Hematopoietic multipotent progenitor cell (in vitro differentiated cells): Measurements from ENCODE around the gene ZBP1. TPM values are rescaled to one million over a fixed set of nuclear protein-coding genes. Genes with fewer than 3 reads are reported as not detected.

Source experiments
- DNase-seq, 3 donors: peaks; one replicate each; pipeline ENCODE4 v3.0.0-alpha.2; 2011 to 2015; ENCODE audit warnings: low read depth in 2 of 3, low spot score in 2 of 3
- total RNA-seq: library from RNA; depleted of rRNA; stranded (reverse); fragments of >200 nt; gene quantifications from one replicate; pipeline ENCODE4 v1.2.3, GENCODE V29; 2012

Gene ZBP1
- total RNA-seq, 1 donor, result 0.54 TPM

- DNase-seq, result no peak
Observed at GRCh38 chr20:57603120-57603519, 17.1 kb downstream of the ZBP1 start.

GRCh38 chr20:57601737-57602136, 18.5 kb downstream of the ZBP1 start:
- no peak for DNase-seq

GRCh38 chr20:57601211-57601570, 19.0 kb downstream of the ZBP1 start:
- no peak for DNase-seq

- no peak for DNase-seq
Observed at GRCh38 chr20:57600320-57601210, 19.7 kb downstream of the ZBP1 start.

DNA sequence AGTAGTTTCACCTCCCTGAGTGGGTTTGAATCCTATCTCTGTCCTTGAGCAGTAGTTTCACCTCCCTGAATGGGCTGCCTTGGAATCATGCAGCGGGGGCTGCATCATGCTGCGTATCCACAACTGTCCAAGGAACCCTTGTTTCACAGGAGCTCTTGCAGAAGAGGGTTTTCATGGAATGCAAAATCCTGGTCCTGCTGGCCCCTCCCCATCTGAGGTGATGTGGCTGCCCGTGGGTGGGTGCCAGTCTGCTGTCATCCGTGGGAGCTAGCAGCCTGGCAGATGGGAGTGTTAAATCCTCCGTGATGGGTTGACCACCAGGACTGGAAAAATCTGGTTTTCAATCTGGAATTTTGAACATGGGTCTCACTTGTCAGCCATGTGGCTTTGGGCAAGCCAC, 21.7 kb downstream of the ZBP1 start:
- no peak for DNase-seq

DNA sequence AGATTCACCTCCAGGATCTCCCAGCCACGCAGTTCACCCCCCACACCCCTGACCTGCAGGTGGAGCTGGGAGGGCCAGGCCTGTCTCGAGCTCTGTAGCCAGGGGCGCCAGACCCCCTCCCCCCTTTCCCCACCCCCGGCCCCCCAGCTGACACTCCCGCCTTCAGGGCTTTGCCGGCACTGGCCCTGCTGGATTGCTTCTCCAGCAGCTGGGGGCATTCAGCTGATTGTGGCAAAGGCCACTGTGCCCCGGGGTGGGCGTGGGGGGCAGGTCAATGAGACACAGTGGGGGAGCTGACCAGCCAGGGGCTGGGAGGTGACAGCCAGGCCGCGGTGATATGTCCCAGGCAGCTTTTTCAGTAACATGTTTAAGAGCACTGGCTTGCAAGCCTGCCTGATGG, 22.2 kb downstream of the ZBP1 start:
- no peak for DNase-seq

DNA sequence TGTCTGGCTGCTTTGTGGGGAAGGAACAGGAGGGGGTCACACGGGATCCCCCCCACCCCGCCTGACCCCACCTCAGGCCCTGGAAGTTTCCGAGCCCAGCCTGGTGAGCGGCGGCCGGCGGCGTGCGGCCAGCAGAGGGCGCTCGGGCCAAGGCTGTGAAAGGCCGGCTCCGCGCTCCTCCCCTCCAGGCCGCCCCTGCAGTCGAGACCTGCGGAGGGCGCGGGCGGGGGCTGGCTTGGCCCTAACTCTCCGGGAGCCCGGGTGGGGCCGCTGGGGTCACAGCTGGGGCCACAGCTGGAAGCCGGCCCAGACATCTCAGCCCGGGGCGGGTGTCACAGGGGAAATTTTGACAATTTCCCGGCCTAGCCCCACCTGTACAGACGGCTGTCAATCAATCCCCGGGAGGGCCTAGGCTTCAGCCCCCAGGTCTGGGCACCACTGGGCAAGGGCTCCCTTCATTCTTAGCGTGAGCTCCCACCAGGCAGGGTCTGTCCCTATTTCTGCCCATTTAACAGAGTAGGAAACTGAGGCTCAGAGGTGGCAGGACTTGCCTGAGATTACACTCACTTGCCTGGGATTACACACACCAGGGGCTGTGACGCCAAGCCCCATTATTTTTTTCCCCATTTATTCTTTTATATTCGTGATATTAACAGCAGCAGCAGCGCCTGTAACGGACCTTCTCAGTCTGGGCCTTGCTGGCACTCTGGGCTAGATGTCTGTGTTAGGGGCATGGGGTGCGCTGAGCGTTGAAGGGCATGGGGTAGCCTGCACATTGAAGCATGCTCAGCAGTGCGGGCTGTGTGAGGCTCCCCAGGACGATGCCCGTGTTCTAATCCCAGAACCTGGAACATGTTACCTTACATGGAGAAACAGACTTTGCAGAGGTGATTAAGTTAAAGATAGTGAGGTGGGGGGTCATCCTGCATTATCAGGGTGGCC, 23.0 kb downstream of the ZBP1 start:
- DNase-seq, result peak; percentile 62 to 71 (median 63)

DNA sequence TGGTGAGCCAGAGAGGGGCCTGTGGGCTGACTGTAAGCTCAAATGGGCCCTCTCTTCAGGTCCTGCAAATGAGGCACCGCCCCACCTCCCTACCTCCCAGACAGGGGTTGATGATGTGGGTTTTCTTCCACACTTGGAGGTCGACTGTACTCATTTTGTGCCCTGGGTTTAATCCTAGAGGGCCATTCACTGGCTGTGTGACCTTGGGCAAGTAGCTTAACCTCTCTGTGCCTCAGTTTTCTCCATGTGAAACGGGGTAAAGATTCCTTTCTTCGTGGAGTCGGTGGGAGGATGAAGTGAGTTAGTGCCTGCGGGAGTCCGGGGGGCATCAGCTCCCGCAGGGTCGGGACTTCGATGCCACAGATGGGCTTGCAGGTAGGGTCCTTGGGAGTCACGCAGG, 23.9 kb downstream of the ZBP1 start:
- DNase-seq, result no peak

DNA sequence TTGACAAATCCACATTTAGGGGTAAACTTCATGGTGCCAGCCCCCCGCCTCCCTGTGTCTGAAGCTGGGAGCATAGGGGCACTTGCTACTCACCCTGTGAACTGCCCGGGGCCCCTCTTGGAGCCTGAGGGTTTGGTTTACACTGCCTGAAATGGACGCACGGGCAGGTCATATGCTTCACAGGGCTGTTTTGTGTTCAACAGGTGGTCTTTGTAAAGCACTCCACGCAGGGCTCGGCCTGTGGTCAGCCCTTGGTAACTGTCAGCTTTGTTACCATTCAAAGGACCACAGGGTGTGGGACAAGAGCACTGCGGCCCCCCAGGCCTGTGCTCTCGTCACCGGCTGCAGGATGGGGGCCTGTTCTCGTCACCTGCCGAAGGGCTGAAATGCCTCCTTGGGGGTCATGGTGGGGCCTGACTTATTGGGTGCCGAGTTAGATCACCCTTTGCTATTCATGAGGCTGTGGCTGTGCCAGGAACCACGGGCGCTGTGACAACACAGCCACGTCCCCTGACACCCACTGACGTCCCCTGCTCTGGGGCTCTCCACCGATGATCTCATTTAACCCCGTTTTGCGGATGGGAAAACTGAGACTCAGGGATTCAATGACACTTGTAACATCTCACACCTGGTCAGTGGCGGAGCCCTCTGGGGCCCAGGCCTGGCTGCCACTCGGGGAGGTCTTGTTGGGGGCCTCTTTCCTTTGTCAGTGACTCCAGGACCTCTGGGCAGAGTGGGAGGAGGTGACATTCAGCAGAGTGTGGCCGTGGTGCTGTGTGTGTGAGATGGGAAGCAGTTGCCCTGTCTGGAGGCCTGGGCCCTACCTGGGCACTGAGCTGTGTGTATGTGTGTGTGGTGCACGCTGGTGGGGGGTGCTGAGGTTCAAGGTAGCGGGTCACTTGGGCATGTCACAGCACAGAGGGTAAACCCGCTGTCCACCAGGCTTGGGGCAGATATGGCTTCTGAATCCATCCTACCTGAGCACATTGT, 24.9 kb downstream of the ZBP1 start:
- DNase-seq, result no peak

DNA sequence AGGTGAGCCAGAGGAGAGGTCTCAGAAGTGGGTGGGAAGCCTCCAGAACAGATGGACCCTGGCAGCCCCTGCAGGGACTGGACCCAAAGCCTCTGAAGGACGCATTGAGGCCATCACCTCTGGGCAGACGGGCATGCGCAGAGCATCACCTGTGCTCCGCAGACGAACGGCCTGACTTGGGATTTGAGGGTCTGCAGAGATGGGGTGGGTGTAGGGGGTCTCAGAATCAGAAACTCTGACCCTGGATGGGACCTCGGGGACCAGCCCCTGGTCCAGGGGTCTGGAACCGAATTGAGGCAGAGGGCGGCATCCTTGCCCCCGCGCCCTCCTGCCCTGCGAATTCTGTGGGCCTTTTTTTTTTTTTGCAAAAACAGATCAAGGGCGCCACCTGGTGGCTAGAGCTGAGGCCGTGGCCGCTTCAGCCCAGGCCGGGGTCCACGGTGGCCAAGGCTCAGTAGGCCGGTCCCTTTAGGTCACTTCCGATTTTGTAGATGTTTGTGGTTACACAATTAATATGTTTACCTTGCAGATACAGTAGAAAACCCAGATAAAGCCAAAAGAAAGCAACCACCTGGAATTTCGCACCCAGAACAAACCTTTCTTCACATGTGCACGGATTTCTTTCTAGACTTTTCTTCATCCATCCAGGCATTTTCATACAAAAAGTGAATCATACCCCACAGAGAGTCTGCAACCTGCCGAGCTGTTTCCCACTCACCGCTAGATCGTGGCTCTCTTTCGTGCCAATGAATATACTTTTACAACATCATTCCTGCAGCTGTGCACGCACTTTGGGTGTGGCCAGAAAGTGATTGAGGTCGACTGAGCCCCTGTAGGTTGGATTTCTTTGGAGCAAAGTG, 25.9 kb downstream of the ZBP1 start:
- peak in 2 of 3 donors; percentile 40 to 42 for DNase-seq

DNA sequence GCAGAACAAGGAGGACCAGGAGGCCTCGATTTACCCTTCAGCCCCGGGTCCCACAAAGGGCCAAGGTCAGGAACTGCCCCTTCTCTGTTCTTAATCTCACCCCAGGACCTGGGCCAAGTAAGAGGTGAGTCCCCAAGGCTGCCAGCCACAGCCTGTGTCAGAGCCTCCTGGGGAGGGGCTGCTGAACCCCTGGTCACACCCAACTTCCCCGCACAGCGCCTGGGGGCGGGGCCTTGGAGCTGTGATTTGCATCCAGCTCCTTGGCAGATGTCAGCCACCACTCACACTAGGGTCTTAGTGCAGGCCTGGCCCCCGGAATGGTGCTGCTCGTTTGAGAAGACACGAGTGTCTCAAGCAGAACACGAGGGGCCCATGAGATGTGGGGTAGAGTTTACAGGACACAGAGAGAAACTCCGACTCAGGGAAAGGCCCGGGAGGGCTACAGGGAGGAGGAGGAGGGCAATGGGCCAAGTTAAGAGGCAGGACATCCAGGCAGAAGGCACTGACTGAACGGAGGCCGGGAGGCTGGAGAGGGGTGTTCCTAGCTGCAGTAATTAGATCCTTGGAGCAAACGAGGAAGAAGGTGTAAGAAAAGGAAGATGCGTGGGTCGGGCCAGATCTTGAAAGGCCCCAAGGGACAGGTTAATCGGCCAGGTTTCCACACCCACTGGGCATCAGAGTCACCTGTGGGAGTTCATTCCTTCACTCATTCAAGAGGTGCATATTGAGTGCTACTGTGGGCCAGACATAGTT, 26.9 kb downstream of the ZBP1 start:
- no peak for DNase-seq

DNA sequence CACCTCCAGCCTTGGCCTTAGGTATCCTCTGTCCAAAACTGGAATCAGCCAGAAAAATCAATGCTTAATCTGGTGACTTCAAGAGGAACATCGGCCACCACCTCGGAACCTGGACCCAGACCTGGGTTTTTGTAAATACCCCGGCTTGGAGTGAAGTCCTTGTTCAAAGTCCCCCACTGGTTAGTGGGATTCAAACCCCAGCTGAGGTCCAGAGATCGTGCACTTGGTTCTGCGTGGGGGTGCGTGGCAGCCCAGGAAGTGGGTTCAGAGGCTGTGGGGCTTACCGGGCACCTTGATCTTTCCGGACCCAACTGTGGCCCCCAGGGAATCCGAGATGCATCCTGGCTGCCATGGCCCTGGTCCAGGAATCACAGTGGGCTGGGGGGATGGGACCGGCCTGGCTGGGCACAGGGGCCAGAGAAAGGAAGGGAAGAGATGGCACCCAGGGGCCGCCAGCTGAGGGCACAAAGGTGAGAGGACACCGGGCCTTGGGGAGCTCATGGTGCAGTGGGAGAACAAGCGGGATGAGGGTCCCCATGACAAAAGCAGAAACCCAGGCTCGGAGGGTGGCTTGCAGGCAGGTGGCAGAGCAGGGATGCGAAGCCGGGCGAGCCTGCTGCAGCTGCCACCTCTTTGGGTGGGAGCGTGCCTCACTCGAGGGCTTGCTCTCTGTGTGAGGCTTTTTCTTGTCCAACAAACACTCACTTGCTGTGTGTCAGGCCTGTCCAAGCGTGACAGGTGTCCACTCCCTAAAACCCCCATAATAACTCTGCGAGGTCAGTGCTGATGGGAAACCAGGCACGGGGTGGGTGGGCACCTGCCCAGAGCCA, 27.7 kb downstream of the ZBP1 start:
- no peak for DNase-seq

DNA sequence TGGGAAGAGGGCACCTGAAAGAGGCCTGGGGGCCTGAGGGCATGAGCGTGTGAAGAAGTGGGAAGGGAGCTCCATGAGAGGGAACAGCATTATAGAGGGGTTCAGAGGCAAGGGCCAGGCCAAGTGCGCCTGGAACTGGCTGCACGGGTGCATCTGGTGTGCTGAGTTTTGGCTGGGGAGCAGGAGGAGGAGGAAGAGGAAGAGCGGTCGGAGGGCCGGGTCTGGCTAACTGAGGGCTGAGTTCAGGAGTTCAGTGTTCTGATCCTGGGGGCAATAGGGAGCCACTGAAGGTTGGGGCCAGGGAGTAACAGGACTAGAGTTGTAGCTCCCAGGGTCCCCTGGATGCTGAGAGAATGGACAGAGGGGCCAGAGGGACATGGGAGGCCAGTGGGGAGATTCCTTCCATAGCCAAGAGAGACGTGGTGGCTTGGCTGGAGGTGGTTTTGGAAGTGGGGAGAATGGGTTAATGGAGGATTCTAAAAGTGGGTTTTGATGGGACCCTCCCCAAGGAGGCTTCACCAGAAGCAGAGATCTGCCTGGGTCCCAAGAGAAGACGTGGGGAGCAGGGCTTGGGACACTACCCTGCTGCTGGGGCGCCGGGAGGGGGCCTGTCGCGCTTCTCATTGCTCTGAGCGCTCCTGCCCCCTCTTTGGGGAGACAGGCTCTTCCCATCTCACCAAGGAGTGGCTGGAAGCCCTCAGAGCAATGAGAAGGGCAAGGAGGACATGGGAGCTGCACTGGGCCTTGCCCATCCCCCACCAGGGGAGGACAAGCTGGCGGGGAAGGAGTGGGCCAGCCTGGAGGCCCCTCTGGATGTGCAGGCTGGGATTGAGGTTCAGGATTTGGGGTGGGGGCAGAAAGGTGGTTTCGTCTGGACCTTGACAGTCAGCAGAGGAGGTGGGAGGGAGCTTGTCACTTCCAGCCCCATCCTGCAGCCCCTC, 28.7 kb downstream of the ZBP1 start:
- DNase-seq, result no peak

GRCh38 chr20:57590485-57591288, 29.5 kb downstream of the ZBP1 start:
- DNase-seq, result no peak

GRCh38 chr20:57589728-57590484, 30.3 kb downstream of the ZBP1 start:
- DNase-seq, result no peak
